H9 (cell line): ENCODE data around the gene SPCS2. TPM values are rescaled to one million over a fixed set of nuclear protein-coding genes. Genes with fewer than 3 reads are reported as not detected.

ENCODE experiments used
- DNase-seq: peaks from one replicate; pipeline ENCODE4 v3.0.0-alpha.2; 2017
- H2AFZ ChIP-seq: one replicate; pipeline ENCODE4 v1.6.1; 2013; ENCODE audit warnings: mild to moderate bottlenecking, low read length, control low read depth, moderate library complexity
- H2AK5ac ChIP-seq: 2 replicates; pipeline ENCODE4 v1.6.1; 2013; ENCODE audit warnings: low read length, control low read depth, mixed read lengths; ENCODE audit not compliant: insufficient read length
- H2BK120ac ChIP-seq: one replicate; pipeline ENCODE4 v1.6.1; 2013; ENCODE audit warnings: low read depth, mild to moderate bottlenecking, low read length, control low read depth, inconsistent platforms; ENCODE audit not compliant: poor library complexity, severe bottlenecking
- H2BK12ac ChIP-seq: 2 replicates; pipeline ENCODE4 v1.6.1; 2013; ENCODE audit warnings: low read length, control low read depth, mixed read lengths, low read depth; ENCODE audit not compliant: insufficient read length
- H2BK15ac ChIP-seq: 2 replicates; pipeline ENCODE4 v1.6.1; 2013; ENCODE audit warnings: low read depth, low read length, control low read depth
- H2BK20ac ChIP-seq: one replicate; pipeline ENCODE4 v1.6.1; 2013; ENCODE audit warnings: low read depth, mild to moderate bottlenecking, low read length, control low read depth, inconsistent platforms; ENCODE audit not compliant: poor library complexity, severe bottlenecking
- H2BK5ac ChIP-seq: 2 replicates; pipeline ENCODE4 v1.6.1; 2013; ENCODE audit warnings: low read length, control low read depth, mixed read lengths; ENCODE audit not compliant: insufficient read length
- H3K14ac ChIP-seq: 2 replicates; pipeline ENCODE4 v1.6.1; 2013; ENCODE audit warnings: low read length, control low read depth; ENCODE audit not compliant: insufficient read depth
- H3K18ac ChIP-seq: 2 replicates; pipeline ENCODE4 v1.6.1; 2013; ENCODE audit warnings: low read depth, mild to moderate bottlenecking, mixed read lengths, low read length, control low read depth; ENCODE audit not compliant: insufficient read length
- H3K23ac ChIP-seq: 2 replicates; pipeline ENCODE4 v1.6.1; 2013; ENCODE audit warnings: low read length, control low read depth, mixed read lengths, low read depth; ENCODE audit not compliant: insufficient read length
- H3K23me2 ChIP-seq: 2 replicates; pipeline ENCODE4 v1.6.1; 2013; ENCODE audit warnings: low read depth, mild to moderate bottlenecking, mixed read lengths, low read length, control low read depth; ENCODE audit not compliant: insufficient read length, poor library complexity, severe bottlenecking
- H3K27ac ChIP-seq: 2 replicates; pipeline ENCODE4 v1.5.1; 2013; ENCODE audit warnings: low read length, control low read depth, mixed read lengths, low read depth; ENCODE audit not compliant: insufficient read length
- H3K27me3 ChIP-seq: 2 replicates; pipeline ENCODE4 v1.6.1; 2013; ENCODE audit warnings: low read length, control low read depth, inconsistent platforms; ENCODE audit not compliant: insufficient read depth
- H3K4ac ChIP-seq: 2 replicates; pipeline ENCODE4 v1.6.1; 2013; ENCODE audit warnings: low read depth, mild to moderate bottlenecking, control low read depth, inconsistent platforms, low read length, moderate library complexity
- H3K4me1 ChIP-seq: 2 replicates; pipeline ENCODE4 v1.6.1; 2013; ENCODE audit warnings: low read length, control low read depth, inconsistent platforms; ENCODE audit not compliant: insufficient read depth
- H3K4me2 ChIP-seq: 2 replicates; pipeline ENCODE4 v1.6.1; 2013; ENCODE audit warnings: low read length, control low read depth, mixed read lengths; ENCODE audit not compliant: insufficient read length, insufficient read depth
- H3K56ac ChIP-seq: 2 replicates; pipeline ENCODE4 v1.6.1; 2013; ENCODE audit warnings: low read depth, mild to moderate bottlenecking, mixed read lengths, low read length, control low read depth; ENCODE audit not compliant: insufficient read length
- H3K79me1 ChIP-seq: 2 replicates; pipeline ENCODE4 v1.6.1; 2013; ENCODE audit warnings: low read depth, mild to moderate bottlenecking, moderate library complexity, low read length, control low read depth, inconsistent platforms; ENCODE audit not compliant: insufficient read depth, poor library complexity, severe bottlenecking
- H3K79me2 ChIP-seq: 2 replicates; pipeline ENCODE4 v1.6.1; 2013; ENCODE audit warnings: low read length, control low read depth, inconsistent platforms; ENCODE audit not compliant: insufficient read depth
- H3K9ac ChIP-seq: 2 replicates; pipeline ENCODE4 v1.6.1; 2013; ENCODE audit warnings: low read length, control low read depth, mixed read lengths; ENCODE audit not compliant: insufficient read length; ENCODE audit errors: extremely low read depth
- H3K9me3 ChIP-seq: one replicate; pipeline ENCODE4 v1.6.1; 2013; ENCODE audit warnings: low read depth, low read length, inconsistent platforms; ENCODE audit not compliant: control insufficient read depth
- H3T11ph ChIP-seq: one replicate; pipeline ENCODE4 v1.6.1; 2013; ENCODE audit warnings: mild to moderate bottlenecking, low read length, control low read depth, inconsistent platforms
- H4K20me1 ChIP-seq: one replicate; pipeline ENCODE4 v1.6.1; 2013; ENCODE audit not compliant: control insufficient read depth, insufficient read length, insufficient read depth
- H4K5ac ChIP-seq: 2 replicates; pipeline ENCODE4 v1.6.1; 2013; ENCODE audit warnings: low read depth, mild to moderate bottlenecking, mixed read lengths, low read length, control low read depth; ENCODE audit not compliant: insufficient read length
- H4K8ac ChIP-seq: replicated peaks from 2 replicates; pipeline ENCODE4 v1.6.1; 2013; ENCODE audit warnings: low read length, control low read depth, mixed read lengths, low read depth; ENCODE audit not compliant: insufficient read length
- H4K91ac ChIP-seq: 2 replicates; pipeline ENCODE4 v1.6.1; 2013; ENCODE audit warnings: low read depth, mild to moderate bottlenecking, moderate library complexity, mixed read lengths, low read length, control low read depth; ENCODE audit not compliant: insufficient read length
- H3K27ac Mint-ChIP-seq, 3 experiments: 2 replicates in 2 of 3; 3 replicates in 1 of 3; pipeline ENCODE4 v1.8.0; 2020 to 2021; ENCODE audit warnings: mixed read lengths in 3 of 3, mild to moderate bottlenecking in 1 of 3, moderate library complexity in 1 of 3
- H3K27me3 Mint-ChIP-seq: 2 replicates; pipeline ENCODE4 v1.8.0; 2021; ENCODE audit warnings: low read depth, mild to moderate bottlenecking, moderate library complexity, mixed read lengths
- H3K36me3 Mint-ChIP-seq, 3 experiments: 2 replicates in 2 of 3; 3 replicates in 1 of 3; pipeline ENCODE4 v1.8.0; 2020 to 2021; ENCODE audit warnings: low read depth in 3 of 3, mixed read lengths in 3 of 3; ENCODE audit not compliant: insufficient read depth in 1 of 3
- H3K4me1 Mint-ChIP-seq, 2 experiments: 2 replicates each; pipeline ENCODE4 v1.8.0; 2020; ENCODE audit warnings: mixed read lengths in 2 of 2
- H3K4me3 Mint-ChIP-seq, 2 experiments: 2 replicates in 1 of 2; 3 replicates in 1 of 2; pipeline ENCODE4 v1.8.0; 2020 to 2021; ENCODE audit warnings: mild to moderate bottlenecking in 2 of 2, mixed read lengths in 2 of 2, moderate library complexity in 1 of 2
- H3K9me3 Mint-ChIP-seq, 2 experiments: 2 replicates in 1 of 2; 3 replicates in 1 of 2; pipeline ENCODE4 v1.8.0; 2020; ENCODE audit warnings: mild to moderate bottlenecking in 2 of 2, mixed read lengths in 2 of 2, moderate library complexity in 1 of 2
- CTCF ChIP-seq: fragments of 200-600 bp; sonication (generic); conservative IDR thresholded peaks from 3 replicates; pipeline ENCODE4 v1.8.0; 2021; ENCODE audit warnings: antibody characterized with exemption, mild to moderate bottlenecking
- WGBS: extraction: QIAGEN DNeasy Blood & Tissue Kit; methylation state at CpG from one replicate; pipeline ENCODE4 v1.1.7; 2013; ENCODE audit warnings: missing lambda C conversion rate, low lambda C conversion rate, mixed read lengths; ENCODE audit not compliant: insufficient read length; ENCODE audit errors: extremely low coverage; 5-methylcytosine and 5-hydroxymethylcytosine counted together
- total RNA-seq: library from RNA; stranded (reverse); gene quantifications from 2 replicates; pipeline ENCODE4 v1.2.1, GENCODE V29; 2021

Gene SPCS2
- total RNA-seq, 1 experiment from 2014 or later = 144 TPM

GRCh38 chr11:74984070-74984469, 35.0 kb downstream of the SPCS2 start:
- no peak overlapping the region for H2BK5ac ChIP-seq
- H3K9me3 ChIP-seq = no peaks in the 10 kb centered on the region
- no peak overlapping the region for H3K9ac ChIP-seq
- Mint-ChIP-seq H3K36me3 (peaks cover 0 to 8% (median 4%) of the 10 kb centered on the region in 3 experiments; a peak in 2 of 7 replicates), H3K4me3 (no peak overlapping the region), H3K9me3 (no peaks in the 10 kb centered on the region), H3K4me1 (0 out of 4 replicates have a peak, but pooled peaks cover 0 to 2% of the 10 kb centered on the region in 2 experiments), H3K27ac (no peak overlapping the region), H3K27me3 (no peaks in the 10 kb centered on the region)
- H3K23ac ChIP-seq = no peak overlapping the region
- H3K18ac ChIP-seq = no peak overlapping the region
- TF ChIP-seq CTCF = no peak
- H3K79me1 ChIP-seq = no peaks in the 10 kb centered on the region
- H3K14ac ChIP-seq = no peak overlapping the region
- no peak overlapping the region for H4K91ac ChIP-seq
- DNase-seq = no peak
- H3K27ac ChIP-seq = no peak overlapping the region
- no peak overlapping the region for H2BK15ac ChIP-seq
- WGBS = no CpG with 5 or more reads among the region's 3 CpGs
- no peak overlapping the region for H2AFZ ChIP-seq
- no peak overlapping the region for H3K4ac ChIP-seq
- H4K20me1 ChIP-seq = no peaks in the 10 kb centered on the region
- peaks cover 1% of the 10 kb centered on the region for H3K23me2 ChIP-seq
- no peak overlapping the region for H2AK5ac ChIP-seq
- no peaks in the 10 kb centered on the region for H3K4me1 ChIP-seq
- H2BK120ac ChIP-seq = no peak overlapping the region
- no peak overlapping the region for H3K4me2 ChIP-seq
- H4K8ac ChIP-seq = no peak overlapping the region
- H3T11ph ChIP-seq = no peak overlapping the region
- no peaks in the 10 kb centered on the region for H3K79me2 ChIP-seq
- no peak overlapping the region for H4K5ac ChIP-seq
- no peak overlapping the region for H2BK20ac ChIP-seq
- no peak overlapping the region for H3K56ac ChIP-seq
- H2BK12ac ChIP-seq = no peak overlapping the region
- no peaks in the 10 kb centered on the region for H3K27me3 ChIP-seq
